GM19463 (cell line): ENCODE data around the gene PACS1.
"Not testable (repeated sequence)": the region's sequence is repeated elsewhere in the genome, so short reads cannot be mapped to it uniquely, and the experiment has no call there.

ENCODE experiments used
- ATAC-seq: cut with Tn5 transposase; IDR thresholded peaks from one replicate; pipeline ENCODE4 v1.9.1; 2021; ENCODE audit warnings: mild to moderate bottlenecking, moderate library complexity; ENCODE audit not compliant: unreplicated experiment

Gene PACS1

GRCh38 chr11:66266378-66267038 is 196.4 kb downstream of the PACS1 start:
- no peak for ATAC-seq

- ATAC-seq, result no peak
Observed at GRCh38 chr11:66267039-66267378, 196.9 kb downstream of the PACS1 start.

GRCh38 chr11:66267379-66268243 is 197.5 kb downstream of the PACS1 start:
- ATAC-seq, result peak; percentile 53

DNA sequence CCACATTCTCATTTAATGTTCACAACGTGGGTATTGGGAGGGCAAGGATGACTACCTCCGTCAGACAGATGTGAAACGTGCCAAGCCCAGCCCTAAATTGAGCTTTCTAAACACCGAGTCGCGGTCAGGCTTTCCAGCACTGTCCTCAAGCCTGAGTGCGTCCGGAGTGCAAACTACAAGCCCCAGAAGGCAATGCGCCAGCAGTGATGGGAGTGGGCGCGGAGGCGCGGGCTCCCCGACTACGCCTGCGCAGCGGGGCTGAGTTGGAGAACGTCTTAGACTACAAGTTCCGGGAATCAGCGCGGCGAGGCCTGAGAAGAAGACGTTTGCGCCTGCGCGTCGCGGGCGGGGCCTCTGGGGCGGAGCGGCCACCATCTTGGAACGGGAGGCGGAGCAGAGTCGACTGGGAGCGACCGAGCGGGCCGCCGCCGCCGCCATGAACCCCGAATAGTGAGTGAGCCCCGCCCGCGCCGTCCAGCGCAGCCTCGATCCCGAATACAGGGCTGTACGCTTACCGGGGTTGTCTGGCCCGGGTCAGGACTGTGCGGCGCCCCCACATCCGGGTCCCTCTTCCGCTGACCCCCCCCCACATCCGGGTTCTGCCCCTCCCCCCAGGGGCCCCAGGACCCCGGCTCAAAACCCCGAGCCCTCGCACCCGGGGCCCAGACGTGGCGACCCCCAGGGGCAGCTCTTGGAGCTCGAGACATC is 198.3 kb downstream of the PACS1 start, which contains the start of gene RAB1B:
Gene RAB1B (plus strand): TSS at position 396 of the 708 bp plus-strand sequence. CDS start 41 bp downstream, at position 437.
- ATAC-seq, result peak; percentile 82

- ATAC-seq, result no peak
Observed at GRCh38 chr11:66268952-66269905, 199.2 kb downstream of the PACS1 start.

DNA sequence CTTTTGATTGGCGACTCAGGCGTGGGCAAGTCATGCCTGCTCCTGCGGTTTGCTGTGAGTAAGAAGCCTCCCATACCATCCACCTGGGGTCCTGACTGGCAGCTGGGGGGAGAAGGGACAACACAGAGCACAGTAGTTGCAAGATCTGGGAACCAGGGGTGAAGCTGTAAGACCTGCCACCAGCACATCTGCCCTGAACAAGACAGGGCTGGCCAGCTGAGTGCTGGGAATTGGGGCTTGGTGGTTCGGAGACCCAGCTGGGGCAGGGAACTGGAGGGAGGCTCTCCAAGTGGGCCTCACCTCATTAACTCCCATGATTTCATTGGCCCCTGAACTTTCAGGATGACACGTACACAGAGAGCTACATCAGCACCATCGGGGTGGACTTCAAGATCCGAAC is 201.7 kb downstream of the PACS1 start:
- ATAC-seq, result no peak

- ATAC-seq, result no peak
Observed at GRCh38 chr11:66272596-66272995, 202.5 kb downstream of the PACS1 start.

DNA sequence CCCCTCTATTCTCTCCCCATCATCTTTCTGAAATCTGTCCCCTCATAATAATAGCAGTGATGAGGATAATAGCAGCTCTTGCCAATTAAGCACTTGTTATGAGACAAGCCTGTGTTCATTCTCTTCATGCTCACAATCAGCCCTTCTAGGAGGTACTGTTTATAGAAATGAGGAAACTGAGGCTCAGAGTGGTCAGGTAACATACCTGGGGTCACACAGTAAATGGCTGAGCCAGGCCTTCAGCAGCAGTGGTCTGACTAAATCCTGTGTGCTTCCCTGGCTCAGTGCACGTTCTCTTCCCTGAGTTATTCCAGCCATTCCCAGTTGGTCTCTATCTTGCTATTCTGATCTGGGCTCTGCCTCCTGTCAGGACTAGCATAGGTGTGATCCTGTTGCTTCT is 204.1 kb downstream of the PACS1 start:
- no peak for ATAC-seq

DNA sequence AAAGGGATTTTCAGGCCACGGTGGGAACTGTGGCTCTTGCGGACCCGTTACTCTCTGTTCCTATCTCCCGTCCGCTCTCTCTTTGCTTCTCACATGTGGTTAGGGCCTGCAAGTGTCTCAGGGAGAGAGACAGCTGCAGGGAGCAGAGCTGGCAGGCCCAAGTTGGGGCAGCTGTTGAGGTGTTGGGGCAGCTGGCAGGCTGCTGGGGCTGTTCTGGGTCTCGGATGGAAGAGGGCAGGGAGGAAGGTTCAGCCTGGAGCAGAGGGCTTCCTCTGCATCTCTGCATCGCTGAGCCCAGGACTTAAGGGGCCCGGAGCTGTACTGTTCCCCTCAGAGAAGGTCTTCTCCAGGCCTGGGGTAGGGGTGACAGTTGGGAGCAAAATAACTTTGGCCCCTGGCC is 205.3 kb downstream of the PACS1 start:
- no peak for ATAC-seq

- ATAC-seq, result no peak
Observed at GRCh38 chr11:66275984-66276612, 206.0 kb downstream of the PACS1 start.

GRCh38 chr11:66276619-66277018 is 206.5 kb downstream of the PACS1 start:
- not testable (repeated sequence) for ATAC-seq

- ATAC-seq, result not testable (repeated sequence)
Observed at GRCh38 chr11:66277064-66277463, 207.0 kb downstream of the PACS1 start.

DNA sequence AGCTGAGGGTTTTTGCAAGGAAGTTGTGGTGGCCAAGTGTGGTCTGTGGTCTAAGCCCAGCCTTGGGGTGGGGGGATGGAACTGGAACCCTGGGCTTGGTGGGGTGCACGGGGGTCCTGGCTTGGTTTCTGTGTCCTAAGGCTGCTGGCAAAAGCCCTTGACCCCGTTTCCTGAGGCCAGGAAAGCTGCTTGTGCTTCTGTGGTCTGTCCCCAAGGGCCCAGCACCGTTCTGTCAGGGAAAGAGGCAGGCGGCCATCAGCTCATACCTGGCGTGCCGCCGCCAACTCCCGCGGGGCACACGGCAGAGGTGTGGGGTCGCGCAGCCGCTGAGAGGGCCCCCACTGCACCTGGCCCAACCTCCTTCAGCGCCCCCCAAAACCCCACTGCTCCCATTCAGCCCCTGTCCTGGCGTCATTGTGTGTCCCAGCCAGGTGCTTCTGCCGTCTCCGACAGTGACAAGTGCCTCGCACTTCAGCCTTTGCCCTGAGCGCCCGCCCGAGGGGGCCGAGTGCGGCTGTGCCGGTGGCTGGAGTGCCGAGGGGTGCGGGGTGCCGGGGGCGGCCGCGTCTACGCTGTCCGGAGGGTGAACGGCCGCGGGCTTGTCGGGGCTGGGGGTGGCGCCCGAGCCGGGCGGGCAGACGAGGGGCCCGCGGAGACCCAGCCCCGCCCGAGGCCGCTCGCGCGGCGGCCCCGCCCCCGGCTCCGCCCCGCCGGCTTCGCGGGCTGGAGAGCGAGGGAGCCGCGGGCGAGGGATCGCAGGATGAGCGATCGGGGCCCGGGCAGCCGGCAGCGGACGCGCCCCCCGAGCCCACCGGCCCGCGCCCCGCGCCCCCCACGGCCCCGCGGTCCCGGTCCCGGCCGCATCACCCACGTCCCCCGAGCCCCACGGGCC is 207.6 kb downstream of the PACS1 start, which contains the start of gene CNIH2:
Gene CNIH2 (plus strand): TSS at position 705 of the 892 bp plus-strand sequence. CDS start 282 bp downstream, outside the sequence.
- ATAC-seq, result no peak

DNA sequence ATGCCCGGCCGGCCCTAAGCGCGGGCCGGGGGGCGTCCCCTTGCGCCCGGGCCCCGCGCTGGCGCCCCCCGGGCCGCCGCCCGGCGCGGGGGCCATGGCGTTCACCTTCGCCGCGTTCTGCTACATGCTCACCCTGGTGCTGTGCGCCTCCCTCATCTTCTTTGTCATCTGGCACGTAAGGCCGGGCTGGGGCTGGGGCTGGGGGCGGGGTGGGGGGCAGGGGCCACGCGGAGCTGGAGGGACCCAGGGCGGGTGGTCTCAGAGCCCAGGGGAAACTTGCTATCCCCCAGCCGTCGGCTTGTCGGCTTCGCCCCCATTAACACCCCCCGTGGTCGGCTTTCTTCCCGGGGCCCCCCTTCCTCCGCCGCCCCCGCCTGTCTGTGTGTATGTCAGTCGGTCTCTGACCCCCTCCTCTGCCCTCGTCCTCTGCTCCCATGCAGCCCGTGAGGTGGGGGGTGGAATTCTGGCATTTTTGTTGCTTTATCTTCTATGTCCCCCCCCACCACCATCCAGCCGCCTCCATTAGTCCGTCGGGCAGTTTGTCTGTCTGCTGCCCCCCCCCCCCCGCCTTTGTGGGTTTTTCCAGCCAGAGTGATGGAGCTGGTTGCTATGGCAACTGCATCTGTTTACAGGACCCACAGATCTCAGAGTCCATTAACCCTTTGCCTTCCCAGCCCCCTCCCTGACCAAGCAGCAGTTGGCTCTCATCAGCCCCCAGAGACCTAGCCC is 208.5 kb downstream of the PACS1 start:
- no peak for ATAC-seq

- no peak for ATAC-seq
Observed at GRCh38 chr11:66279092-66279734, 209.1 kb downstream of the PACS1 start.

- ATAC-seq, result no peak
Observed at GRCh38 chr11:66280428-66280827, 210.4 kb downstream of the PACS1 start.

DNA sequence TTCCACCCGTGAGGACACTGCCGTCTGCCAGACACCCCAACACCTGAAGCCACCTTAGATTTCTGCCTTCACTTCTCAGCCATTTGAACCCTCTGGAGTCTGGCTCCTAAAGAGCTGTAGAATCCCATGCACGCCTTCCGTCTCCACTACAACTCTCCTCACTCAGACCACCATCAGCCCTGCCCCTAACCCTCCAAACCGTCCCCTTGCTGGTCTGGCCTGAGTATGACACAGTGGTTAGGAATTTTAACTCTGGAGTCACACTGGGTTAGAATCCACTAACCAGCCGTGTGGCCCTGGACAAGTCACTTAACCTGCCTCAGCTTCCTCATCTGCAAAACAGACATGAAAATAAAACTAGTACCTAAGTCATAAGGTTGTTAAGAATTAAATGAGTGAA is 210.9 kb downstream of the PACS1 start:
- no peak for ATAC-seq
